KMS-11 (cell line): ENCODE data around the gene CATSPERB.
A peak's percentile ranks its signal among the peaks of the same experiment; 100 is the strongest.

Experiments used
- H2AFZ ChIP-seq: fragments of 200-600 bp; sonication (generic); 2 replicates; pipeline ENCODE4 v1.6.1; 2016; ENCODE audit warnings: antibody characterized with exemption, mixed run types, low read depth
- H3K27ac ChIP-seq: fragments of 200-600 bp; sonication (generic); 2 replicates; pipeline ENCODE4 v1.6.1; 2016; ENCODE audit warnings: mild to moderate bottlenecking, mixed run types
- H3K27me3 ChIP-seq: fragments of 200-600 bp; sonication (generic); 2 replicates; pipeline ENCODE4 v1.6.1; 2017; ENCODE audit warnings: mild to moderate bottlenecking, low read depth, mixed run types, moderate library complexity; ENCODE audit not compliant: insufficient read depth
- H3K36me3 ChIP-seq: fragments of 200-600 bp; sonication (generic); 2 replicates; pipeline ENCODE4 v1.6.1; 2017; ENCODE audit warnings: mild to moderate bottlenecking, mixed run types; ENCODE audit not compliant: insufficient read depth
- H3K4me1 ChIP-seq: fragments of 200-600 bp; sonication (generic); 2 replicates; pipeline ENCODE4 v1.6.1; 2016; ENCODE audit warnings: mild to moderate bottlenecking, low read depth, mixed run types; ENCODE audit not compliant: poor library complexity, severe bottlenecking
- H3K4me2 ChIP-seq: fragments of 200-600 bp; sonication (generic); 2 replicates; pipeline ENCODE4 v1.7.0; 2016; ENCODE audit warnings: mild to moderate bottlenecking, mixed run types
- H3K4me3 ChIP-seq: fragments of 200-600 bp; sonication (generic); IDR thresholded peaks from 2 replicates; pipeline ENCODE4 v1.6.1; 2017; ENCODE audit warnings: low read depth, low read length, mixed read lengths; ENCODE audit not compliant: insufficient read depth
- H3K79me2 ChIP-seq: fragments of 200-600 bp; sonication (generic); 2 replicates; pipeline ENCODE4 v1.6.1; 2016; ENCODE audit warnings: low read depth, mixed run types; ENCODE audit not compliant: insufficient read depth
- H3K9ac ChIP-seq: fragments of 200-600 bp; sonication (generic); 2 replicates; pipeline ENCODE4 v1.6.1; 2016; ENCODE audit warnings: mild to moderate bottlenecking, mixed run types
- H4K20me1 ChIP-seq: fragments of 200-600 bp; sonication (generic); 2 replicates; pipeline ENCODE4 v1.6.1; 2016; ENCODE audit warnings: mild to moderate bottlenecking, mixed run types; ENCODE audit not compliant: insufficient read depth
- TF ChIP-seq, protein P1 (sequence below): fragments of 200-600 bp; sonication (generic); conservative IDR thresholded peaks from 2 replicates; pipeline ENCODE4 v1.6.1; 2017; ENCODE audit warnings: low read depth, mild to moderate bottlenecking, antibody characterized with exemption, low read length, moderate library complexity, mixed read lengths

CATSPERB gene

DNA sequence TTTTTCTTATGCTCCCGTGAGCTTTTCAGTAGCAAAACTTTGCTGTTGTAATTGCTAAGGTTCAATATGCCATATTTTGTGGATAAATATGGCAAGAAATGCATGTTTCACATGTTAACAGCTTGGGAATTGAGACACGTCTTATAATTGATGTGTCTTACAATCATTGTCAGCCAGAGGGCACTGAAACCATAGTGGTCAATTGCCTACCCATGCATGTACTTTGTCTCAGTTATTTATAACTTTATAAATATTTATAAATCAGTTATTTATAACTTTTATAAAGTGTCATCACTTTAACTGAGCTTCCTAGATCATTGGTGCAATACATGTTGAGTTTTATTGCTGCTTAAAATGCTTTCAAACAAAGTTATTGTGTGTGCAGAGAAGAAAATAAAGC, 82.0 kb downstream of the CATSPERB start:
- Histone ChIP-seq H4K20me1 (no peaks in the 10 kb centered on the region), H3K4me3 (no peak overlapping the region), H3K4me2 (no peak overlapping the region), H3K27ac (no peak overlapping the region), H3K36me3 (no peaks in the 10 kb centered on the region), H3K9ac (no peak overlapping the region), H2AFZ (no peak overlapping the region), H3K4me1 (no peaks in the 10 kb centered on the region), H3K27me3 (no peaks in the 10 kb centered on the region), H3K79me2 (no peaks in the 10 kb centered on the region)
- TF ChIP-seq, protein P1, sequence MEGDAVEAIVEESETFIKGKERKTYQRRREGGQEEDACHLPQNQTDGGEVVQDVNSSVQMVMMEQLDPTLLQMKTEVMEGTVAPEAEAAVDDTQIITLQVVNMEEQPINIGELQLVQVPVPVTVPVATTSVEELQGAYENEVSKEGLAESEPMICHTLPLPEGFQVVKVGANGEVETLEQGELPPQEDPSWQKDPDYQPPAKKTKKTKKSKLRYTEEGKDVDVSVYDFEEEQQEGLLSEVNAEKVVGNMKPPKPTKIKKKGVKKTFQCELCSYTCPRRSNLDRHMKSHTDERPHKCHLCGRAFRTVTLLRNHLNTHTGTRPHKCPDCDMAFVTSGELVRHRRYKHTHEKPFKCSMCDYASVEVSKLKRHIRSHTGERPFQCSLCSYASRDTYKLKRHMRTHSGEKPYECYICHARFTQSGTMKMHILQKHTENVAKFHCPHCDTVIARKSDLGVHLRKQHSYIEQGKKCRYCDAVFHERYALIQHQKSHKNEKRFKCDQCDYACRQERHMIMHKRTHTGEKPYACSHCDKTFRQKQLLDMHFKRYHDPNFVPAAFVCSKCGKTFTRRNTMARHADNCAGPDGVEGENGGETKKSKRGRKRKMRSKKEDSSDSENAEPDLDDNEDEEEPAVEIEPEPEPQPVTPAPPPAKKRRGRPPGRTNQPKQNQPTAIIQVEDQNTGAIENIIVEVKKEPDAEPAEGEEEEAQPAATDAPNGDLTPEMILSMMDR = peak; percentile 53; the same call in 1 of the 2 replicates

DNA sequence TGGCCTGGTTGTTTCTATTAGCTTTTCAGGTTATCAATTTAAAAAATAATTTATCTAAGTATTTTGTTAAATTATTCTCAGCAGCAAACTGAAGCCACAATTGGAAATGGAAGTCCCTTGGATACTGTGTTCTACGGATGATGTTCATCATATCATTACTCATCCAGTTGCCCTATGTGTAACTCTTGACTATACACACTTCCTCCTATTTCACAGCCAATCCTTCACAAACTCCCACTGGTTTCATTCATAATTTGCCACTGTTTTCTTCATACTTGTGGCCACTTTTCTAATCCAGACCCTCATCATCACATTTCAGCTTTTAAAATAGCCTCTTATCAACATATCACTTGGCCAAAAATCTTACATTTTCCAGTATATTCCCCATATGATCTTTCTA, 84.0 kb downstream of the CATSPERB start:
- H3K79me2 ChIP-seq = no peaks in the 10 kb centered on the region

DNA sequence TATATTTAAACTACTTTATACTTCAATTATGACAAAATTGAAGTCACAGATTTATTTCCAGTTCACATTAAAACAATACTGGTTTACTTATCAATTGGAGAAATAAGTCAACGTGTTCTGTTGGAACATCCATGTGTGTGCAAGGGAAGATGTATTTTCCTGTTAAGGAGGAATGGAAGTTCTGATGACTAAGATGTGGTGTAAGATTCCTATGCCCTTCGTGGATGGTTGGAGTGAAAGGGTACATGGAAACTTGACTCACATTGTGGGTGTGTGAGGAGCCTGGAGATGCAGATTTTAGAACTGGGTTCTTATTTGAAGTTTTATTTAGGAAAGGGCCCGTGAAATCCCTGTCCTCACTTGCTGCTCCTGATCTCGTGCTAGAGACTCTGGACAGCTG, 95.3 kb downstream of the CATSPERB start:
- H3K4me3 ChIP-seq = no peak overlapping the region
- H4K20me1 ChIP-seq = no peaks in the 10 kb centered on the region
- no peaks in the 10 kb centered on the region for H3K36me3 ChIP-seq
- TF ChIP-seq, protein P1 = no peak
- H3K4me2 ChIP-seq = no peak overlapping the region
- no peak overlapping the region for H3K27ac ChIP-seq
- no peaks in the 10 kb centered on the region for H3K79me2 ChIP-seq
- no peaks in the 10 kb centered on the region for H3K4me1 ChIP-seq
- H3K9ac ChIP-seq = no peak overlapping the region
- no peak overlapping the region for H2AFZ ChIP-seq
- no peaks in the 10 kb centered on the region for H3K27me3 ChIP-seq

More for the DNA sequence above, 84.0 kb downstream of the CATSPERB start:
- H3K27me3 ChIP-seq = no peaks in the 10 kb centered on the region
- H3K4me2 ChIP-seq = no peak overlapping the region
- H3K4me3 ChIP-seq = no peak overlapping the region
- H3K27ac ChIP-seq = no peak overlapping the region
- no peaks in the 10 kb centered on the region for H3K4me1 ChIP-seq
- no peaks in the 10 kb centered on the region for H4K20me1 ChIP-seq
- TF ChIP-seq, protein P1 = no peak
- no peak overlapping the region for H2AFZ ChIP-seq
- H3K9ac ChIP-seq = no peak overlapping the region
- H3K36me3 ChIP-seq = no peaks in the 10 kb centered on the region

DNA sequence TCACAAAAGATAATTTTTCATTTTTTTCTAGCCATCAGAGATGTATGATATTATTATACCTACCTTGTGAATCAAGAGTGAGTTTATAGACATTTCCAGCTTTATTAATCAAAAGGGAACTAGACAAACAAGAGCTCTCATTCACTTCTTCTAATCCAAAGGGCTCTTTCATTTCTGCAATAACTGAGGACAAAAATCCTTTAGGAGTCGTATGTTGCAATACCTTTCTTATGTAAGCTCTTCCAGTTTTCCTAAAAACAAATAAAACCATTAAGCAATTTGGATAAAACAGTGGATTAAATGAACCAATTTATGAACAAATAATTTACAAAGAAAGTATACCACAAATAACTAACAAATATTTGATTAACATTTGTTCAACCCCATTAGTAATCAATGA, 107.1 kb downstream of the CATSPERB start:
- Histone ChIP-seq H3K36me3 (no peaks in the 10 kb centered on the region), H3K27ac (no peak overlapping the region), H3K9ac (no peak overlapping the region), H3K4me1 (no peaks in the 10 kb centered on the region), H3K79me2 (no peaks in the 10 kb centered on the region), H3K27me3 (no peaks in the 10 kb centered on the region), H3K4me2 (no peak overlapping the region), H3K4me3 (no peak overlapping the region), H2AFZ (no peak overlapping the region), H4K20me1 (no peaks in the 10 kb centered on the region)
- TF ChIP-seq, protein P1 = no peak

DNA sequence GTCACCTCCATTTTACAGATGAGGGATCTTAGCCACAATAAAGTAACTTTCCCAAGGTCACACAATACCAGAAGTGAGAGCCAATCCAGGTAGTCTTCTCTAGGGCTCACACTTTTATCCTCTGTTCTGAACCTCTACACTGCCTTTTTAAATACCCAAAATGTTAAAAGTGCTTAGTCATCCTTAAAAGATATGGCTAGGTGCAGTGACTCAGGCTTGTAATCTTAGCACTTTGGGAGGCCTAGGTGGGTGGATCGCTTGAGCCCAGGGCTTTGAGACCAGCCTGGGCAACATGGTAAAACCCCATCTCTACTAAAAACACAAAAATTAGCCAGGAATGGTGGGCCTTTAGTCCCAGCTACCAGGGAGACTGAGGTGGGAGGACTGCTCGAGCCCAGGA, 117.7 kb downstream of the CATSPERB start:
- TF ChIP-seq, protein P1 = no peak
- Histone ChIP-seq H4K20me1 (no peaks in the 10 kb centered on the region), H3K27me3 (no peaks in the 10 kb centered on the region), H3K36me3 (no peaks in the 10 kb centered on the region), H3K27ac (no peak overlapping the region), H3K79me2 (no peaks in the 10 kb centered on the region), H3K4me1 (peaks cover 4% of the 10 kb centered on the region), H3K4me3 (no peak overlapping the region), H3K9ac (no peak overlapping the region), H3K4me2 (no peak overlapping the region), H2AFZ (no peak overlapping the region)
